Erythroblast (primary cell): Measurements from ENCODE around the gene ZNF831.

Source experiments
- GATA1 ChIP-seq: IDR thresholded peaks from 2 replicates; pipeline ENCODE4 v1.6.1; 2011; ENCODE audit warnings: low read depth, mild to moderate bottlenecking, control low read depth, low read length, moderate library complexity
- POLR2A ChIP-seq: IDR thresholded peaks from 2 replicates; pipeline ENCODE4 v1.6.1; 2011; ENCODE audit warnings: mild to moderate bottlenecking, low read length

DNA sequence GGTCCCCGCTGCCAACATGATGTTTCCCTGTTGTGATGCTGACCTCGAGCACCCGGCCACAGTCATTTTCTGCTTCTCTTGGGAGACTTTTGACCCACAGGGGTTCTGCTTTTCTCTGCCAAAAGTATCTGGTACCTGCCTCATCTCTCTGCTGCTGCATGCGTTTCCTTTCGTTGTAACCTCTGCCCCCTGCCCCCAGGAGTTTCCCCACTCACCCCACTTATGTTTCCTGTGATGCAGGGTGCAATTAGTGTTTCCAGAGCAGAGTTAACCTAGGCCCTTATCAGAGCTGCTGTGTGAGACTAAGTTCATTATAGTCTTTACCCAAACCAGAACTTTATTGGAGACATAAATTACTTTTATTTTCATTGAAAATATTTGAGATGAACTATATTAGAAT, 71.6 kb downstream of the ZNF831 start:
- TF ChIP-seq POLR2A: no peak
- no peak for TF ChIP-seq GATA1
